ENCODE results near the gene SSUH2.

DNA sequence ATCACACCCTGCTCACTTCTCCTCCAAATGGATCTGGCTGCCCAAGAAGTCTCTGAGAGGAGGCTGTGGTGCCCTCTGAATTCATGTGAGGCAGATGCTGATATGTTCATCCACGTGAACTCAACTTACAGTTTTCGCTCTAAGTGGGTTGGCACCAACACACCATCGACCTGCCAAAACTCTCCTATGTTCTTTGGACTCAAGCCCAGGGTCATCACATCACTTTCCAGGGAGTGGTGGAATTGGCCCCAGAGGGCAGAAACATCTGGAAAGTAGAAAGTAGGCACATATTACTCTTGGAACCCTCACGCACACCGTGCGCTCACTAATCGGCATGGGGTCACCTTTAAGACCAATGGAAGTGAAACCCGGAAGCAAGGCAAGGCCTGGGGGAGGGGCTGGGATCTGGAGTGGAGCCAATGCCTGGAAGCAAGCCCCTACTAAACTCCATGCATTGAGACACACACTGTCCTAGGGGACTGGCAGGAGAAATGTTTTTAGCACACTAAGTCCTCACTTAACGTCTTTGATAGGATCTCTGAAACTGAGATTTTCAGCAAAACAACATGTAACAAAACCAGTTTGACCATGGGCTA, 41.4 kb downstream of the SSUH2 start:
- TF ChIP-seq, protein P1, sequence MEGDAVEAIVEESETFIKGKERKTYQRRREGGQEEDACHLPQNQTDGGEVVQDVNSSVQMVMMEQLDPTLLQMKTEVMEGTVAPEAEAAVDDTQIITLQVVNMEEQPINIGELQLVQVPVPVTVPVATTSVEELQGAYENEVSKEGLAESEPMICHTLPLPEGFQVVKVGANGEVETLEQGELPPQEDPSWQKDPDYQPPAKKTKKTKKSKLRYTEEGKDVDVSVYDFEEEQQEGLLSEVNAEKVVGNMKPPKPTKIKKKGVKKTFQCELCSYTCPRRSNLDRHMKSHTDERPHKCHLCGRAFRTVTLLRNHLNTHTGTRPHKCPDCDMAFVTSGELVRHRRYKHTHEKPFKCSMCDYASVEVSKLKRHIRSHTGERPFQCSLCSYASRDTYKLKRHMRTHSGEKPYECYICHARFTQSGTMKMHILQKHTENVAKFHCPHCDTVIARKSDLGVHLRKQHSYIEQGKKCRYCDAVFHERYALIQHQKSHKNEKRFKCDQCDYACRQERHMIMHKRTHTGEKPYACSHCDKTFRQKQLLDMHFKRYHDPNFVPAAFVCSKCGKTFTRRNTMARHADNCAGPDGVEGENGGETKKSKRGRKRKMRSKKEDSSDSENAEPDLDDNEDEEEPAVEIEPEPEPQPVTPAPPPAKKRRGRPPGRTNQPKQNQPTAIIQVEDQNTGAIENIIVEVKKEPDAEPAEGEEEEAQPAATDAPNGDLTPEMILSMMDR (IDR thresholded peaks at IDR 0.05), result no peak
- no peak for TF ChIP-seq POLR2A (IDR thresholded peaks at IDR 0.05)

All from testis (tissue), 2 donors.